ENCODE measurements around the gene FEZ2. TPM values are rescaled to one million over a fixed set of nuclear protein-coding genes. Genes with fewer than 3 reads are reported as not detected.

FEZ2 gene
- total and polyA plus RNA-seq, 2 of the 13 experiments (the other 11 are each of a cell fraction or from before 2014, with no cell fraction given) = 42.5 to 59.1 TPM

- TF ChIP-seq ZNF333 (CRISPR knock-in tag; IDR thresholded peaks at IDR 0.05; ENCODE audit: borderline replicate concordance) (0 out of 2 replicates have a peak, but pooled peaks have one; percentile 66), DPF2 (CRISPR knock-in tag; IDR thresholded peaks at IDR 0.05; ENCODE audit: borderline replicate concordance, low read depth) (no peak), ZNF143 (CRISPR knock-in tag; IDR thresholded peaks at IDR 0.05) (peak; percentile 65), EED (CRISPR knock-in tag; IDR thresholded peaks at IDR 0.05) (peak; percentile 85), ZSCAN21 (CRISPR knock-in tag; IDR thresholded peaks at IDR 0.05; ENCODE audit: borderline replicate concordance) (peak; percentile 79; the same call in 1 of the 2 replicates), SALL2 (CRISPR knock-in tag; IDR thresholded peaks at IDR 0.05) (no peak), ZNF530 (CRISPR knock-in tag; IDR thresholded peaks at IDR 0.05; ENCODE audit: low read depth) (no peak), SIX1 (CRISPR knock-in tag; IDR thresholded peaks at IDR 0.05; ENCODE audit: borderline replicate concordance) (no peak), SP4 (CRISPR knock-in tag; IDR thresholded peaks at IDR 0.05) (peak; percentile 74), CAMTA2 (CRISPR knock-in tag; IDR thresholded peaks at IDR 0.05; ENCODE audit: borderline replicate concordance) (peak; percentile 36; the same call in 1 of the 2 replicates), HIVEP1 (CRISPR knock-in tag; IDR thresholded peaks at IDR 0.05) (peak; percentile 86), NFE2L2 (IDR thresholded peaks at IDR 0.05; ENCODE audit: low read length) (no peak), TEAD3 (CRISPR knock-in tag; optimal IDR thresholded peaks at IDR 0.05; ENCODE audit: borderline replicate concordance) (peak; percentile 45), KDM3A (CRISPR knock-in tag; IDR thresholded peaks at IDR 0.05; ENCODE audit: low read depth) (peak; percentile 77), ZNF343 (CRISPR knock-in tag; IDR thresholded peaks at IDR 0.05) (no peak), SETDB1 (CRISPR knock-in tag; IDR thresholded peaks at IDR 0.05; ENCODE audit: borderline replicate concordance) (no peak), ZNF639 (CRISPR knock-in tag; conservative IDR thresholded peaks at IDR 0.05) (0 out of 2 replicates have a peak, but pooled peaks have one; percentile 36), ZNF629 (CRISPR knock-in tag; conservative IDR thresholded peaks at IDR 0.05) (no peak), BRD4 (CRISPR knock-in tag; IDR thresholded peaks at IDR 0.05) (0 out of 2 replicates have a peak, but pooled peaks have one; percentile 56), ZBTB39 (CRISPR knock-in tag; IDR thresholded peaks at IDR 0.05) (no peak), ZNF124 (CRISPR knock-in tag; IDR thresholded peaks at IDR 0.05) (peak; percentile 70; the same call in 1 of the 2 replicates), SMAD1 (CRISPR knock-in tag; IDR thresholded peaks at IDR 0.05; ENCODE audit: borderline replicate concordance, low read depth) (0 out of 2 replicates have a peak, but pooled peaks have one; percentile 31), ZNF563 (CRISPR knock-in tag; IDR thresholded peaks at IDR 0.05) (peak; percentile 71; the same call in 1 of the 2 replicates), POLR2G (IDR thresholded peaks at IDR 0.05; ENCODE audit: low read depth, low read length) (peak; percentile 86), HBP1 (CRISPR knock-in tag; IDR thresholded peaks at IDR 0.05; ENCODE audit: low read depth) (peak; percentile 90; the same call in 1 of the 2 replicates), HNRNPL (IDR thresholded peaks at IDR 0.05; ENCODE audit: low read depth, low read length) (no peak)
These were observed at the start of gene FEZ2 (continued) for GRCh38 chr2:36597532-36598377.
